HG03103 (cell line): ENCODE data around the gene HECTD1.
"Not testable (repeated sequence)": the region's sequence is repeated elsewhere in the genome, so short reads cannot be mapped to it uniquely, and the experiment has no call there.

Experiments
- ATAC-seq: cut with Tn5 transposase; IDR thresholded peaks from one replicate; pipeline ENCODE4 v1.9.1; 2021; ENCODE audit warnings: low read depth; ENCODE audit not compliant: unreplicated experiment

Gene HECTD1

GRCh38 chr14:31096255-31096654 lies 111.3 kb downstream of the HECTD1 start:
- ATAC-seq: no peak

GRCh38 chr14:31095817-31096216 lies 111.8 kb downstream of the HECTD1 start:
- not testable (repeated sequence) for ATAC-seq

GRCh38 chr14:31093884-31094839 lies 113.4 kb downstream of the HECTD1 start:
- not testable (repeated sequence) for ATAC-seq

- no peak for ATAC-seq
Measured at GRCh38 chr14:31092160-31092708, 115.4 kb downstream of the HECTD1 start.

DNA sequence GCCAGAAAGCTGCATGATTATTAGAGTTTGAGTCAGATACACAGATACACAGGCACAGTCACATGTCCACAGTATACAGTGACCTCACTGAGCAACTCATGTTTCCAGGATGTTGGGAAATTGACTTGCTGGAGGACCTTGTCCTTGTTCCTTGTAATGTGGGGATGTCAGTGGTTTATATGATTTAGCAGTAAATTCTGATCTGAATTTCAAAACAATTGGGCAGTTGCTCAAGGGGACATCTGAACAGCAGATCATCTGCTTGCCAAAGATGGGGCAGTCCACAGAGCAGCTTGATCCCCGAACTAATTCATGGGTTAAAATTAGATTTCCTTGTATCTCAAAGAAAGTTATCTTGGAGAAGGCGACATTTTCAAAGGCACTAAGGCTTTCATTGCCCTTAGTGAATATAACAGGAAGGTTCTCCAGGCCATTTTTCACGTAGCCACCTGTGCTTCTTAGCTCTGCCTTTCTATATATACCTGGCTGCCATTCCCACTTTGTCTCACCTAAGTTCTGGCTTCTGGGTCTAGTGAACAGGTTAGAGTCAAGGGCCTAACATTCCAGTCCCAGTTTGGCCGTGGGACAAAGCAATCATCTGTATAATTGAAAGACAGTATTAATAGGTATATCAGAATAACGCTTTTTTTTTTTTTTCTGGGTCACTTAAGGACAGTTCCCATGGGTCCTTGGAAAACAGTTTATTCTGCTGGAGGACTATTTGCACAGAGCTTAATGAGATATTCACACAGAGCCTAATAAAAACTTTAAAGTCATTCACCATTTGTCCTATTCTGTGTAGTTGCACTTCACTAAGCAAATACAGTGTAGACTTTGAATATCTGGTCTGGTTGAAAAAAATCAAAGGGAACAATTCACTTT lies 116.5 kb downstream of the HECTD1 start:
- ATAC-seq: no peak

- ATAC-seq: not testable (repeated sequence)
Measured at GRCh38 chr14:31086466-31086865, 121.1 kb downstream of the HECTD1 start.

DNA sequence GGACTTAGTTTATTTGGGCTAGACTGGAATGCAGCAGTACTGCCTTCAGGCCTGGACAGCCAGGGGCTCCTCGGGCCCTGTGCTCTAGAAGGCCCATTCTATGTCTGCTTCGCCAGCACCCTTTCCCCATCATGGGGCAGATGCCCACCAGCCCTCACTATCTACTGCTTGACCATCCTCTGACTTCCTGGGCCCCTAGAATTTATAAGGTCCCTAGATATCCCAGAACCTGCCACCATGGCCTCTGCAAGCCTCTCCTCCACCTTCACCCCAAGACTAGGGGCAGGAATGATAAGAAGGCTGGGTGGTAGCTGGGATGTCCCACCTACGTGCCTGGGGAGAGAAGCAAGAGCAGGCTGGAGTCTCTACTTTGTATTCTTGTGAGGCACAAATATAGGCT lies 122.6 kb downstream of the HECTD1 start:
- no peak for ATAC-seq

DNA sequence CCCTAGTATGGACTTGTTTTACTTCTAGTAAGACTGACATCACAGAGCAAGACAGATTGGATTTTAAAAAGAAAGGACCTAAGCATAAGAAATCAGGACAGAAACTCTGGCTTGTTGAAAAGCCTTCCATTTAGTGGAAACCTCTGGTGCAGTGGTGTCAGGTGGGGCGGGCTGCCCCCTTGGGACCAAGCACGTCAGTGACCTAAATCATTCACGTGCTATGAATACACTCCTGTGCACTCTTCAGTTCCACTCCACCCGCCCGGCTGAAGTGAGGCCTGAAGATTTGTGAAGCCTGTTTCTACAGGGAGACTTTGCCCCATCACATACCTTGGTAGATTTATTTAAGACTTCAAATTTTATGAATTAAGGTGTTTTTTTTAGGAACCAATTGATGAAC lies 123.2 kb downstream of the HECTD1 start:
- peak; percentile 74 for ATAC-seq

- ATAC-seq: no peak
Measured at GRCh38 chr14:31083781-31084180, 123.8 kb downstream of the HECTD1 start.

DNA sequence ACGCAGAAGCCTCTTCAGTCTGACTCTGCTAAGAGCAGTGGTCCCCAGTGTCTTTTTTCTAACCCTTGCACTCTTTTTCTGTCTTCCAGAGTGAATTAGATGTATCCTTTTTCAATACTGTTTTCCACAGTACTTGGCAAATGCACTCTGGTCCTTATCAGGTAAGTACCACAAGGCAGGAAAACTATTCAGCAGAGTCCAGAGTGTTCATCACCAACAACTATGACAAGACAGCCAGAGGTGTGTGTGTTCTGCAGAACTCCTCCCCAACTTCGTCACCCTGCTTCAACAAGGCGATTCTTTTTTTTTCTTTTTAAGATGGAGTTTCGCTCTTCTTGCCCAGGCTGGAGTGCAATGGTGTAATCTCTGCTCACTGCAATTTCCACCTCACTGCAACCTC lies 127.1 kb downstream of the HECTD1 start:
- no peak for ATAC-seq

DNA sequence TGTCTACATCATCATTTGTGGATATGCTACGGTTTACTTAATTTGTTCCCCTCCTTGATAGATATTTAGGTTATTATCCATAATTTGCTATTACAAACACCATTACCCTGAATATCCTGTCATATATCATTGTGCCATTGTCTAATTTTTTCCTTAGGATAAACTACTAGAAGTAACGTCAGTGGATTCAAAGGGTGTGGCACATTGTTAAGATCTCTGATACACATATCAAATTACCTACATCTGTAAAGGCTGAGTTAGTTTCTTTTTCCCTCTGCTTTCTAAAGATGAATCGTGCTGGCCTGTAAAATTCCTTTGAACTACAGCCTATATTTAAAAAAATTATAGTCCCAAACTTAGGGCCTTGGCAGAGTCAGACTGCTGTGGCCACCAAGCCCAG lies 127.5 kb downstream of the HECTD1 start:
- no peak for ATAC-seq

- no peak for ATAC-seq
Measured at GRCh38 chr14:31078766-31079165, 128.8 kb downstream of the HECTD1 start.

GRCh38 chr14:31075144-31075543 lies 132.4 kb downstream of the HECTD1 start:
- ATAC-seq: no peak

GRCh38 chr14:31071151-31071550 lies 136.4 kb downstream of the HECTD1 start:
- no peak for ATAC-seq

- no peak for ATAC-seq
Measured at GRCh38 chr14:31070431-31070830, 137.2 kb downstream of the HECTD1 start.

GRCh38 chr14:31069343-31069742 lies 138.2 kb downstream of the HECTD1 start:
- no peak for ATAC-seq

DNA sequence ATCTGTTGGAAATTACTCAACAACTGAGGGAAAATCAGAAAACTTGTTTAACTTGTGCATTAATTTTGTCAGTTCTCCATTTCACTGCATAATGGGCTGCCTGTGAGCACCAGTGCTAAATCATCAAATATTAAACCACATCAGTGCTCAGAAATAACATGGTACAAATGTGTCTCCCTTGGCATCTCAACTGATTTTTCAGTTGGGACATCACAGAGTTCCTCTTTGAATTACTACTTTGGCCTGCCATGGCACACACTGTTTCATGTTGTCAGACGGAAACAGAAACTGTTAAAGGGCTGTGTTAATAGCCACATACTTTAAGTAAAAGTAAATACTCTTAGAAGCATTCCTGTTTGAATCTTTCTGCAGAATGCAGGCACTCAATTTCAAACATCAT lies 139.4 kb downstream of the HECTD1 start:
- ATAC-seq: no peak

DNA sequence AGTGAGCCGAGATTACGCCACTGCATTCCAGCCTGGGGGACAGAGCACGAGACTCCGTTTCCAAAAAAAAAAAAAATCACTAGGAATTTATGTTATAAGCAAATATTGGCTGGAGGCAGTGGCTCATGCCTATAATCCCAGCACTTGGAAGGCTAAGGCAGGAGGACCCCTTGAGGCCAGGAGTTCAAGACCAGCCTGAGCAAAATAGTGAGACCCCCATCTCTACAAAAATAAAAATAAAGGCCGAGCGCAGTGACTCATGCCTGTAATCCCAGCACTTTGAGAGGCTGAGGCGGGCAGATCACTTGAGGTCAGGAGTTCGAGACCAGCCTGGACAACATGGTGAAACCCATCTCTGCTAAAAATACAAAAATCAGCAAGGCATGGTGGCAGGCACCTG lies 144.7 kb downstream of the HECTD1 start:
- ATAC-seq: not testable (repeated sequence)

DNA sequence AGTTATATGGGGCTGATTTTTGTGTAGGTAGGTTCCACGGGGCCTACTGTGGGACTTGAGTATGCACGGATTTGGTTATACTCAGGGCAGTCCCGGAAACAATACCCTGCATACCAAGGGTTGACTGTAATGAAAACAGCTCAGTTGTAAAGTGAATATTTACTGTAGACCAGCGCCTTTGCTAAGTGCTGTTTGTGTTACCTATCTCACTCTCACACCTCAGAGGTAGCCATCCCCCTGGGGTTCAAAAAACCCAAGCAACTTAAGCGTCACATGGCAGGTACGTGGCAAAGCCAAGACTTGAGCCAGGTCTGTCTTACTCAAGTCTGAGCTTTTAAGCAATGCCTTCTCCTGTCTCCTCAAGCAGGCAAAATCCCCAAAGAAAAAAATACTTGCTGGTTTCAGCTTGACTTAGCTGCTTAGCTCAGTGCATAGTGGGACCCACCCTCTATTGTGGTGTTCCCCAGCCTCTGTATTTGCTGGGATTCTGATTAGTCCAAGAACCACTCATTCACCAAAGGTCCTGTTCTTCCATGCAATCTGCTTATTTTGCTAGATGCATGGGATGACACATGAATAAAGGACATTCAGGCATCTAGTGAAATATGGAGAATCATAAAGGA lies 147.2 kb downstream of the HECTD1 start:
- no peak for ATAC-seq

DNA sequence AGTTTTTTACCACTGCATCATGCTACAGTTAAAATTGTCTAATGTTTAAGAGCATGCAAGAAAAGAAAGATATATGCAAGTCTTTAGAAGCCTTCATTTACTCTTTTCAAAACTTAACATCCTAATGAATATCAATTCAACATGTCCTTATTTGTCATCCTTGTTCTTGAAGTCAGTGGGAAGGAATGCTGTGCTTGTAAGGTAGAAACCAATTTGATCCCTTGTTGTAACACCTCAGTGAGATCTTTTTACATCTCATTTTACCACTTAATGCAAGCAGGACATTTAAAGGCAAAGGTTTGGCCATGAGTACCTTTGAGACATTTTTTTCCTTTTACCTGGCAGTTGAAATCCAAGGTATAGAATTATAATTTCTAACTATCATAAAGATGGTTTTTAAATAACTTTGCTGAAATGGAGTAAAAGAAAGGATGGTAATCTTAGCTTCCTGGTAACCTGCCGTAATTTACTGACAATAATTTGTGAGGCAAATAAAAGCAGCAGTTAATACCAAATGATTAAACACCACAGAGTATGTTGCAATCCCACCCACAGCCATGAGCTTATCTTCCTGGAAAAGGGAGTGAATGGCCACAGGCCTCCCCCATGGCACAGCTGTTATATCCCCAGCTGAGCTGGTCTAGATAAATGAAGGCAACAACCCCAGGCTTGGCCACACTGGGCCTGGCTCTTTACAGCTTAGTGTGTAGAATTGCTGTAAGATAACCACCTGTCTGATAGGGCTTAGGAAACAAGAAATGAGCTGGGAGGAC lies 148.3 kb downstream of the HECTD1 start:
- no peak for ATAC-seq
